Measurements from ENCODE around the gene FRMD4A. TPM values are rescaled to one million over a fixed set of nuclear protein-coding genes. Genes with fewer than 3 reads are reported as not detected.

Gene FRMD4A
- total and polyA plus RNA-seq, 11 donors = 12.2 to 58.1 (median 28.1) TPM

DNA sequence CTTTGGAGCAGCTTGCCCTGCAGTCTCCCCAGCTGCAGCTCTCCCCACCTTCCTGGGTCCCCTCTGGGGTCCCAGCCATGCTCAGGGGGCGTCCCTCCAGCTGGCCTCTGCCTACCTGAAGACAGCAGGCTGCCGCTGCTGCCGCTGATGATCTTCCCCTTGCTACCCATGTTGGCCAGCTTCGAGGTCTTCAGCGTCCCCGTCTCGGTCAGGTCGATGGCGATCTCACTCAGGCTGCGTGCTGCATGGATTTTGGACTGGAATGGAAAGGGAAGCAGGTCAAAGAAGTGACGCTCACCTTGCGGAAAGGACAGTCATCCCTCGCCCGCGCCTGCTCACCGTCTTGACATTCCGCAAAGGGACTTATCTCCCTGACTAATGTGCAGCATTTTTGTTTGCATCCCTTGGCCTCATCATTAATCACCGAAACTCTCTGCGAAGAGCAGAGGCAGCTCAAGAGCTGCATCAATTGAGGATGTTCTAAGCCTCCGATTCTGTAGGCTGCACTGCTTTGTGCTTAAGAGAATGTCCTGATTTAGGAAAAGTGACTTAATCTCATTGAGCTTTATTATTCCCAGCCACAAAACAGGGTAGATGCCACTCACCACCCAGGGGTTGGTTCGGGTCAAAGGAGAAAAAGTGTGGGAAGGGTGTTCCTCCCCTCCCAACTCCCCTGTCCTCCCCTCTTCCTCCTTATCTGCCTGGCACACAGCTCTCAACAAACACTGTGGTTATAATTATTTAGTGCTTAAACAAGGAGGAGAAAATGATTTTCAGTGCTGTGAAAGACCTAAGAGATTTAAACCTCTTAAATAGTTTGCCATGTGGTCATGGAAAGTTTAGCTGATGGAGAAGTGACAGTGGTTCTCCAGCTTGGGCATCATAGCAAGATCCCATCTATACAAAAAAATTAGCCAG lies 636.7 kb downstream of the FRMD4A start:
- 73 to 79% (median 76%) methylated on average over 21 of the region's 21 CpGs for WGBS, 4 donors
- no peak for TF ChIP-seq POLR2A (IDR thresholded peaks at IDR 0.05)
- TF ChIP-seq CTCF (IDR thresholded peaks at IDR 0.05) = no peak
- Histone ChIP-seq H3K27ac (peak overlapping the region in 1 of 12 donors; percentile 1), H3K27me3 (no peaks in the 10 kb centered on the region), H3K36me3 (peaks cover 0 to 90% (median 83%) of the 10 kb centered on the region in 9 donors), H3K9me3 (no peaks in the 10 kb centered on the region), H3K4me3 (no peak overlapping the region), H3K4me1 (peaks cover 0 to 57% (median 19%) of the 10 kb centered on the region in 12 donors)
- intact Hi-C loops (cut with DNase I) = no loop called here
- DNase-seq (no peak), ATAC-seq (no peak)

GRCh38 chr10:13690281-13690825 lies 640.4 kb downstream of the FRMD4A start:
- intact Hi-C loops (cut with DNase I) = no loop called here
- Histone ChIP-seq H3K36me3 (peaks cover 0 to 74% (median 61%) of the 10 kb centered on the region in 9 donors), H3K4me3 (no peak overlapping the region), H3K27ac (peak overlapping the region in 1 of 12 donors; percentile 9), H3K9me3 (no peaks in the 10 kb centered on the region), H3K4me1 (peaks cover 4 to 49% (median 27%) of the 10 kb centered on the region in 12 donors), H3K27me3 (no peaks in the 10 kb centered on the region)
- no peak for DNase-seq
- TF ChIP-seq POLR2A (IDR thresholded peaks at IDR 0.05) (no peak), CTCF (IDR thresholded peaks at IDR 0.05) (no peak)
- WGBS, 4 donors = 75 to 77% (median 76%) methylated on average over 8 to 10 of the region's 10 CpGs
- no peak for ATAC-seq

GRCh38 chr10:13686331-13686752 lies 644.4 kb downstream of the FRMD4A start:
- peak; percentile 82 to 92 (median 88) for ATAC-seq
- H3K9me3 ChIP-seq = no peaks in the 10 kb centered on the region
- peaks cover 0 to 59% (median 34%) of the 10 kb centered on the region in 9 donors for H3K36me3 ChIP-seq
- intact Hi-C loops (cut with DNase I) = no loop called here
- TF ChIP-seq POLR2A (IDR thresholded peaks at IDR 0.05) = no peak
- TF ChIP-seq CTCF (IDR thresholded peaks at IDR 0.05) = no peak
- peaks cover 11 to 64% (median 45%) of the 10 kb centered on the region in 12 donors for H3K4me1 ChIP-seq
- DNase-seq = peak in 4 of 5 donors; percentile 64 to 67 (median 66)
- no peak overlapping the region for H3K4me3 ChIP-seq
- H3K27ac ChIP-seq = peak overlapping the region; percentile 69 to 95 (median 86)
- 24 to 36% (median 32%) methylated on average over 5 of the region's 5 CpGs for WGBS, 4 donors
- H3K27me3 ChIP-seq = no peaks in the 10 kb centered on the region

GRCh38 chr10:13685885-13686284 lies 644.8 kb downstream of the FRMD4A start:
- TF ChIP-seq CTCF (IDR thresholded peaks at IDR 0.05) = no peak
- TF ChIP-seq POLR2A (IDR thresholded peaks at IDR 0.05) = no peak
- Histone ChIP-seq H3K4me1 (peaks cover 11 to 64% (median 45%) of the 10 kb centered on the region in 12 donors), H3K27ac (peak overlapping the region; percentile 69 to 95 (median 86)), H3K27me3 (no peaks in the 10 kb centered on the region), H3K9me3 (no peaks in the 10 kb centered on the region), H3K36me3 (peaks cover 0 to 59% (median 34%) of the 10 kb centered on the region in 9 donors), H3K4me3 (no peak overlapping the region)
- peak; percentile 75 to 86 (median 85) for ATAC-seq
- intact Hi-C loops (cut with DNase I) = loop anchor here in 2 of 10 donors (1.0 to 2.0 kb wide), 2 partner anchors 13 to 21 kb away; no protein-coding TSS in a partner anchor
- 35 to 56% (median 47%) methylated on average over 5 of the region's 5 CpGs for WGBS, 4 donors
- peak in 4 of 5 donors; percentile 60 to 82 (median 70) for DNase-seq

Data from heart left ventricle (tissue), 16 donors.